HL-60 (cell line): ENCODE measurements around the gene RBPJ.

Source experiments
- DNase-seq, 2 experiments: peaks; one replicate each; pipeline ENCODE4 v3.0.0-alpha.2; 2010 to 2020; ENCODE audit warnings: low read depth in 1 of 2, low spot score in 1 of 2
- H3K27ac ChIP-seq: fragments of 250-450 bp; sonication (Bioruptor Pico); replicated peaks from 2 replicates; pipeline ENCODE4 v1.5.1; 2020; ENCODE audit warnings: mild to moderate bottlenecking, moderate library complexity
- H3K27me3 ChIP-seq: fragments of 250-450 bp; sonication (Bioruptor Pico); 2 replicates; pipeline ENCODE4 v1.5.1; 2021; ENCODE audit warnings: mild to moderate bottlenecking, moderate library complexity; ENCODE audit not compliant: insufficient read depth, poor library complexity, severe bottlenecking
- H3K4me3 ChIP-seq: replicated peaks from 2 replicates; pipeline ENCODE4 v1.5.1; 2011; ENCODE audit warnings: mild to moderate bottlenecking, control low read depth, low read length; ENCODE audit not compliant: insufficient read depth
- GABPA ChIP-seq: IDR thresholded peaks from 2 replicates; pipeline ENCODE4 v1.6.1; 2012; ENCODE audit warnings: low read depth
- POLR2AphosphoS5 ChIP-seq: IDR thresholded peaks from 2 replicates; pipeline ENCODE4 v1.6.1; 2012; ENCODE audit warnings: low read depth
- REST ChIP-seq: IDR thresholded peaks from 2 replicates; pipeline ENCODE4 v1.6.1; 2012; ENCODE audit warnings: low read depth; ENCODE audit not compliant: insufficient replicate concordance
- SPI1 ChIP-seq: IDR thresholded peaks from 2 replicates; pipeline ENCODE4 v1.6.1; 2012; ENCODE audit warnings: low read depth, mild to moderate bottlenecking, borderline replicate concordance
- TF ChIP-seq, protein P1 (sequence below): IDR thresholded peaks from one replicate; pipeline ENCODE4 v1.5.1; 2011; ENCODE audit warnings: low read length, control low read depth, inconsistent platforms; ENCODE audit not compliant: insufficient read depth

RBPJ gene

DNA sequence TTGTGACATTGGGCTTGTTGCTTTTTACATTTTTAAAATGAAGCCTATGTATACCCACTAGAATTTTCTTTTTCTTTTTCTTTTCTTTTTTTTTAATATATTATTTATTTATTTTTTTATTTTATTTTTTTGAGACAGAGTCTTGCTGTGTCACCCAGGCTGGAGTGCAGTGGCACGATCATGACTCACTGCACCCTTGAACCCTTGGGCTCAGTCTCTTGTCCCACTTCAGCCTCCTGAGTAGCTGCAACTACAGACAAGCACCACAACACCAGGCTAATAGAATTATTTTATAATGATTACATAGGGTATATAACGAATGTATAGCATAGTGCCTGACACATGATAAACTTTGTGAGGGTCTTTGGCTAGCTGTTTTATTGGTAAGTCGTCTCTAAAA is 64.9 kb downstream of the RBPJ start:
- TF ChIP-seq SPI1 (no peak), GABPA (no peak), POLR2AphosphoS5 (no peak), REST (no peak)
- TF ChIP-seq, protein P1, sequence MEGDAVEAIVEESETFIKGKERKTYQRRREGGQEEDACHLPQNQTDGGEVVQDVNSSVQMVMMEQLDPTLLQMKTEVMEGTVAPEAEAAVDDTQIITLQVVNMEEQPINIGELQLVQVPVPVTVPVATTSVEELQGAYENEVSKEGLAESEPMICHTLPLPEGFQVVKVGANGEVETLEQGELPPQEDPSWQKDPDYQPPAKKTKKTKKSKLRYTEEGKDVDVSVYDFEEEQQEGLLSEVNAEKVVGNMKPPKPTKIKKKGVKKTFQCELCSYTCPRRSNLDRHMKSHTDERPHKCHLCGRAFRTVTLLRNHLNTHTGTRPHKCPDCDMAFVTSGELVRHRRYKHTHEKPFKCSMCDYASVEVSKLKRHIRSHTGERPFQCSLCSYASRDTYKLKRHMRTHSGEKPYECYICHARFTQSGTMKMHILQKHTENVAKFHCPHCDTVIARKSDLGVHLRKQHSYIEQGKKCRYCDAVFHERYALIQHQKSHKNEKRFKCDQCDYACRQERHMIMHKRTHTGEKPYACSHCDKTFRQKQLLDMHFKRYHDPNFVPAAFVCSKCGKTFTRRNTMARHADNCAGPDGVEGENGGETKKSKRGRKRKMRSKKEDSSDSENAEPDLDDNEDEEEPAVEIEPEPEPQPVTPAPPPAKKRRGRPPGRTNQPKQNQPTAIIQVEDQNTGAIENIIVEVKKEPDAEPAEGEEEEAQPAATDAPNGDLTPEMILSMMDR: no peak

DNA sequence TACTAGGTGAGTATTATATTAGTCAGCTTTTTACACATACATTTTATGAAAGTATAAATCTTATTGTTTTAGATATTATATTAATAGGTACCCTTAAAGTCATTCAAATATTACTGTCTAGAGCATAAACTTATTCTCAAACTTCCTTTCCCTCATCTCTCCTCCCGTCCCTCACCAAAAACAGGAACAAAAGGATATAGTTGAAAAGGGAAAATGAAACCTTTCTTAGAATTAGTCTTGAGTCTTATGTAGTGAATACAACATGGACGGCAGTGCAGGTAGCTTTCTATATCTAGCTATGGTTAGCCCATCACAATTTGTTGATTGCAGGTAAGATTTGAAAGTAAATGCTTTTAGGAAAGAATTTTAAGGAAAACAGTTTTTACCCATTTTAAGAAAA is 65.6 kb downstream of the RBPJ start:
- TF ChIP-seq POLR2AphosphoS5 (no peak), SPI1 (no peak), REST (no peak), GABPA (no peak)
- TF ChIP-seq, protein P1: no peak
- Histone ChIP-seq H3K27me3 (no peaks in the 10 kb centered on the region), H3K4me3 (no peak overlapping the region), H3K27ac (no peak overlapping the region)
- DNase-seq: no peak

More for the DNA sequence above, 64.9 kb downstream of the RBPJ start:
- Histone ChIP-seq H3K27ac (no peak overlapping the region), H3K27me3 (no peaks in the 10 kb centered on the region), H3K4me3 (no peak overlapping the region)
- no peak for DNase-seq

DNA sequence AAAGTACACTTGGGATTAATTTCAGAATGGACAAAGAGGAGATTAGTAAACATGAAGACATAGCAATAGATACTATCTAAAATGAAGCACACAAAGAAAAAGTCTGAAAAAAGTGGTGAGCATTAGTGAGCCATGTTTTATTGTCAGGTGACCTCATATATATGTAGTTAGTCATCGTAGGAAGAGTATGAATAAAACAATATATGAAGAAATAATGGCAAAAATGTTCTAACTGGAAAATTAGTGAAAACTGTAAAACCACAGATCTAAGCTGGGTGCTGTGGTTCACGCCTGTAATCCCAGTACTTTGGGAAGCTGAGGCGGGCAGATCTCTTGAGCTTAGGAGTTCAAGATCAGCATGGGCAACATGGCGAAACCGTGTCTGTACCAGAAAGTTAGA is 67.9 kb downstream of the RBPJ start:
- no peak for DNase-seq
- H3K4me3 ChIP-seq: no peak overlapping the region
- no peaks in the 10 kb centered on the region for H3K27me3 ChIP-seq
- no peak overlapping the region for H3K27ac ChIP-seq
- TF ChIP-seq SPI1 (no peak), GABPA (no peak), POLR2AphosphoS5 (no peak), REST (no peak)
- TF ChIP-seq, protein P1: no peak
